Left hindlimb (tissue), 1 donor: ENCODE data around the gene L3MBTL1.
"Not testable (repeated sequence)": the region's sequence is repeated elsewhere in the genome, so short reads cannot be mapped to it uniquely, and the experiment has no call there.

Experiments
- DNase-seq: peaks from one replicate; pipeline ENCODE4 v3.0.0-alpha.2; 2018

Gene L3MBTL1

GRCh38 chr20:43560974-43561373 is 53.5 kb downstream of the L3MBTL1 start:
- no peak for DNase-seq

GRCh38 chr20:43563429-43563828 is 55.9 kb downstream of the L3MBTL1 start:
- DNase-seq: no peak

GRCh38 chr20:43563991-43564390 is 56.5 kb downstream of the L3MBTL1 start:
- no peak for DNase-seq

GRCh38 chr20:43564455-43564854 is 57.0 kb downstream of the L3MBTL1 start:
- DNase-seq: no peak

GRCh38 chr20:43564993-43565757 is 57.7 kb downstream of the L3MBTL1 start:
- no peak for DNase-seq

GRCh38 chr20:43565758-43566104 is 58.2 kb downstream of the L3MBTL1 start:
- DNase-seq: no peak

GRCh38 chr20:43567477-43567876 is 60.0 kb downstream of the L3MBTL1 start:
- DNase-seq: no peak

- no peak for DNase-seq
These were observed 61.2 kb downstream of the L3MBTL1 start for GRCh38 chr20:43568706-43569105.

GRCh38 chr20:43569282-43569681 is 61.8 kb downstream of the L3MBTL1 start:
- no peak for DNase-seq

- no peak for DNase-seq
These were observed 63.0 kb downstream of the L3MBTL1 start for GRCh38 chr20:43570496-43570895.

- DNase-seq: no peak
These were observed 63.8 kb downstream of the L3MBTL1 start for GRCh38 chr20:43571310-43571709.

GRCh38 chr20:43571771-43572170 is 64.3 kb downstream of the L3MBTL1 start:
- no peak for DNase-seq

GRCh38 chr20:43572891-43573290 is 65.4 kb downstream of the L3MBTL1 start:
- DNase-seq: no peak

GRCh38 chr20:43576108-43576507 is 68.6 kb downstream of the L3MBTL1 start:
- DNase-seq: no peak

GRCh38 chr20:43579861-43580793 is 72.6 kb downstream of the L3MBTL1 start:
- DNase-seq: no peak

GRCh38 chr20:43583133-43583864 is 75.8 kb downstream of the L3MBTL1 start:
- no peak for DNase-seq

GRCh38 chr20:43583982-43584432 is 76.5 kb downstream of the L3MBTL1 start:
- DNase-seq: peak; percentile 47

GRCh38 chr20:43584448-43585136 is 77.1 kb downstream of the L3MBTL1 start:
- no peak for DNase-seq

GRCh38 chr20:43586641-43587040 is 79.1 kb downstream of the L3MBTL1 start:
- DNase-seq: no peak

GRCh38 chr20:43588526-43588925 is 81.0 kb downstream of the L3MBTL1 start:
- not testable (repeated sequence) for DNase-seq

- no peak for DNase-seq
These were observed 82.5 kb downstream of the L3MBTL1 start for GRCh38 chr20:43590036-43590391.
